Inferior parietal cortex (tissue), 1 donor: ENCODE results near the gene RPL37A.
"Not testable (repeated sequence)": the region's sequence is repeated elsewhere in the genome, so short reads cannot be mapped to it uniquely, and the experiment has no call there.

Source experiments
- DNase-seq: peaks from one replicate; pipeline ENCODE4 v3.0.0-alpha.2; 2016; ENCODE audit errors: extremely low spot score

Gene RPL37A

GRCh38 chr2:216517447-216518225 lies 19.0 kb downstream of the RPL37A start:
- DNase-seq = no peak

DNA sequence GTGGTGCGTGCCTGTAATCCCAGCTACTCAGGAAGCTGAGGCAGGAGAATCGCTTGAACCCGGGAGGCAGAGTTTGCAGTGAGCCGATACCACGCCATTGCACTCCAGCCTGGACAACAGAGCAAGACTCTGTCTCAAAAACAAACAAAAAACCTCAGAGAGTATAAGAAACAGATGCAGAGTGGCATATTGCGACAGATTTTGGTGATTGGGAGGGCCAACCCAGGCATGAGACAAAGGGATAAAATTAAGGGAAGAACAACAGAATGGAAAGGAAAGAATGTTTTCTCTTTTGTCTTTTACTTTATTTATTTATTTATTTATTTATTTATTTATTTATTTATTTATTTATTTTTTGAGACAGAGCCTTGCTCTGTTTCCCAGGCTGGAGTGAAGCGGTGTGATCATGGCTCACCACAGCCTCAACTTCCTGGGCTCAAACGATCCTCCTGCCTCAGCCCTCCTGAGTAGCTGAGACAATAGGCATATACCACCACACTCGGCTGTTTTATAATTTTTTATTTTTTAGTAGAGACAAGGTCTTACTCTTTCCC lies 20.0 kb downstream of the RPL37A start:
- DNase-seq = not testable (repeated sequence)

DNA sequence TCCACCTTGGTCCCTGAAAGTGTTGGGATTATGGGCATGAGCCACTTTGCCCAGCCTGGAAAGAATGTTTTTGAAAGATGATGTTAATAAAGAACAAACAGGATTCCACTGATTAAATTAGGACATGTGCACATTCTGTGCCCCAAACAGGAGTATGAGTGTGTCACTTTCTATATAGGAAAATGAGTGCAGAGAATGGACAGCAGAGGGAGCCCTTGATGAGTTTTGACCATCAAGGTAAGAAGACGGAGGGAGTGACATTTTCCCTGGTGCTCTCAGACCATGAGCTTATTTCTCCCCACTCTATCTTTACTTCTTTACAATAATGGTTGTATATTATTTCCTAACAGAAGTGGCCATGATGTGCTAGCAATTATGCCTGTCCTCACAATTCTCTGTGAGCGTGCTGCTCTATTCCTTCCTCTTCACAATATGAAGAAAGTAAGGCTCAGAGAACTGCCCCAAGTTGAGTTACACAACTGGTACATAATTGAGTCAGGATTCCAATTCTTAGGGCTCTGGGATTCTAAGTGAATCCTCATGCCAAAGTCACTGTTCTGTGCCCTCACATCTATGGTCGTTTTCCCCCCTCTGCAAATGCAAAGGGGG lies 20.6 kb downstream of the RPL37A start:
- DNase-seq = peak; percentile 86

- DNase-seq = no peak
Observed at GRCh38 chr2:216520112-216520511, 21.5 kb downstream of the RPL37A start.

- DNase-seq = no peak
Observed at GRCh38 chr2:216522892-216523502, 24.4 kb downstream of the RPL37A start.

GRCh38 chr2:216525972-216526371 lies 27.3 kb downstream of the RPL37A start:
- DNase-seq = no peak

DNA sequence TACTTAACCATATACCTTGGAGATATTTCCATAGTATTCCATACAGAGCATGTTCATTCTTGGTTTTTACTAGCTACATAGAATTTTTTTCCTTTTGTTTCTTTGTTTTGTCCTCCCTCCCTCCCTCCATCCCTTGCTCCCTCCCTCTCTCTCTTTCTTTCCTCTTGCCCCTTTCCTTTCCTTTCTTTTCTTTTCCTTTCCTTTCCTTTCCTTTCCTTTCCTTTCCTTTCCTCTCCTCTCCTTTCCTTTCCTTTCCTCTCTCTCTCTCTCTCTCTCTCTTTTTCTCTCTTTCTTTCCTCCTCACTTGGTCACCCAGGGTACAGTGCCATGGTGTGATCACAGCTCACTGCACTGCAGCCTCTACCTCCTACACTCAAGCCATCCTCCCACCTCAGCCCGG lies 28.3 kb downstream of the RPL37A start:
- no peak for DNase-seq

GRCh38 chr2:216527600-216527999 lies 29.0 kb downstream of the RPL37A start:
- DNase-seq = no peak

DNA sequence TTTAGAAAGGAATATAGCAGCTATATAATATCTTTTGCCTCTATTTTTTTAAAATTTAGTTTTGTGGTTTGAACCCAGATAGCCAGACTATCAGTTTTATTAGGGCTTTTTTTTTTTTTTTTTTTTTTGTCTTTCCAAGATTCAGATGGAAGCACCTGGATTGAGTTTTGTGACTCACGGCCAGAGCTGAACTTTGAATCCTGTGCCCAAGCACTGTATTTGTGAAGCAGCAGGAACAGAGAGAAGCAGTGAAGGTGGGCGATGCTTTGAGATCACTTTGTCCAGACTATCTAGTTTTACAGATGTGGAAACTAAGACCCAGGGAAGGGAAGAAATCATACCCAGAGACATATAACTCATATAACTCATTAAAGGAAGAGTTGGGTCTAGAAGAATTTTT lies 33.9 kb downstream of the RPL37A start:
- DNase-seq = no peak

GRCh38 chr2:216533609-216534008 lies 35.0 kb downstream of the RPL37A start:
- no peak for DNase-seq

DNA sequence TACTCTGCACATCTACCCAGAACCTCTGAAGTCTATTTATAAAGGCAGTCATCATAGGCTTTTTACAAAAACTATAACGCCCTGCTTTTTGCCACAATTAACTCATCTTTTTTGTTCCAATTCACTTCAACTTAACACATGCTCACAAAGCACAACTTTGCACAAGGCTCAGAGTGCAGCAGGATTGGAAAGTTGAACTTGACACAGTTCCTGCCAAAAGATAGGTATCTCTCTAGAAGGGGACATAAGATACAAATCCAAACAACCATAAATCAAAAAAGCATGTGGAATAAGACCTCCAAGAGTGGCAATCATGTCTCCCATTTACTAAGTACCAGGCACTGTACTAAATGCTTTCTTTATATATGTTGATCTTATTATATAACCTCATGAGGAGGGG lies 36.2 kb downstream of the RPL37A start:
- DNase-seq = no peak

GRCh38 chr2:216535454-216535995 lies 36.9 kb downstream of the RPL37A start:
- DNase-seq = no peak

GRCh38 chr2:216536734-216537210 lies 38.1 kb downstream of the RPL37A start:
- DNase-seq = no peak

GRCh38 chr2:216537366-216537765 lies 38.7 kb downstream of the RPL37A start:
- DNase-seq = no peak

- no peak for DNase-seq
Observed at GRCh38 chr2:216538538-216538937, 39.9 kb downstream of the RPL37A start.

- DNase-seq = no peak
Observed at GRCh38 chr2:216539120-216539519, 40.5 kb downstream of the RPL37A start.

DNA sequence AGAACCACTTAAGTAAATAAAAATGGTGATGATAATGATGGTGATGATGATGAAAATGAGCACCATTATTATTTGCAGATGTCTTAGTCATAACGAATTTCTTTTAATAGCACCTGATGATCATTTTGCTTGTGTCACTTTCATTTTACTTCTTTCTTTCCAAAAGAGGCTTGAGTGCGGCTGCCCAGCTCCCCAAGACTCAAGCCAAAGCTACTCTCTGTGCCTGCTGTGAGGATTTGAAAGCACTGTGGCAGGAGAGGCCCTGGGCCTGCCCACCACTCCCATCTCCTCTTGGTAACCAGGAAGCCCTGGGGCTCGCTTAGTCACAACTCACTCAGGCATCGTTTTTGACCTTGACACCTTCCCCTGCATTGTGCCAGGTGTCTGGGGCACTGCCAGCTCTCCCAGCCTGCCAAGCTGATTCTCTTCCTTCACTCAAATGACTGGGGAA lies 41.2 kb downstream of the RPL37A start:
- DNase-seq = no peak

DNA sequence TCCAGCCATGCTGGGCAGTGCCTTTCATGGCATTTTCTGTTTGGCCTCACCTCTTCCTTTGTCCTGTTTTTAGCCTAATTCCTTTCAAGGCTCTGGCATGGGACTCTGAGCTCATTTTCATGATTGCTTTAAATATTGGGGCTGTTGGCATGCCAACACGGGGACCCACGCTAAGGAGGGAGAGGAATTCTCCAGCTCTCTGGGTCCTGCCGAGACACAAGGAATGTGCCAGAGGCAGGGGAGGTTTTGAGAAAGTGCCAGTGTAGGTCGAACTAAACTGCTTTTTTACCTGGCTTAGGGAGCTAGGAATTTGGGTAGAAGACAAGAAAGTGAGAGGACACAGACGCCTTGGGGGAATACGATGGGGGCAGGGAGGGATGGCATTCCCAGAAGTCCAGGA lies 42.3 kb downstream of the RPL37A start:
- no peak for DNase-seq

DNA sequence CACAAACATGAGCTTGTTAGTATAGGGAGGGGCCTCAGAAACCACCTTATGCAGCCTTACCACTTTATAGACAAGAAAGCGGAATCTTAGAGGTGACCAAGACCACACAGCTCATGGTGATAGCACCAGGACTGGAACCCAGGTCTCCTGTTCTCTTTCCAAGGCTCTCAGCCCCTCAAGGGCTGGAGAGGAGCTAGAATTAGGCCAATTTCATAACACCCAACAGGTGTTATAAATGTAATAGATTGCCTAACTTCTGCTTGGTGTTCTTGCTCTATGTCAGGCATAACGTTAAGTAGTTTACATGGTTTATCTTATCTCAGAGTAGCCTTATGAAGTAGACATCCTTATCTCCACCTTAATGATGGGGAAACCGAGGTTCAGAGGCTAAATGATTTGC lies 42.9 kb downstream of the RPL37A start:
- no peak for DNase-seq

DNA sequence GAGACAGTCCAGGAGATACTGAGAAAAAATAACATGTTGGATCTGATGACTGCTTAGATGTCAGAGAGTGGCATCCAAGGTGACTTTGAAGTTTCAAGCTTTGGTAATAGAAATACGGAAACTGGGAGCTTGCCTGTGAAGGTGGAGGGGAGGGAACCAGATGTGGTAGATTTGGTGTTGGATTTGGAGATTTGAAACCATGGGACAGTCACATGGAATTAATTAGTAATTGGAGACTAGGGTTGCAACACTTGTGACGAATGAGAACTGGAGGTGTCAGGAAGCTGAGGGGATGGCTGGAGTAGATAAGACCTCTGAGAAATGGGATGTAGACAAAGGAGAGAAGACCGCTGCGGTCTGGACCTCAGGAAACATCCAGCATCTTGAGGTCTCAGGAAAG lies 46.7 kb downstream of the RPL37A start:
- DNase-seq = no peak

DNA sequence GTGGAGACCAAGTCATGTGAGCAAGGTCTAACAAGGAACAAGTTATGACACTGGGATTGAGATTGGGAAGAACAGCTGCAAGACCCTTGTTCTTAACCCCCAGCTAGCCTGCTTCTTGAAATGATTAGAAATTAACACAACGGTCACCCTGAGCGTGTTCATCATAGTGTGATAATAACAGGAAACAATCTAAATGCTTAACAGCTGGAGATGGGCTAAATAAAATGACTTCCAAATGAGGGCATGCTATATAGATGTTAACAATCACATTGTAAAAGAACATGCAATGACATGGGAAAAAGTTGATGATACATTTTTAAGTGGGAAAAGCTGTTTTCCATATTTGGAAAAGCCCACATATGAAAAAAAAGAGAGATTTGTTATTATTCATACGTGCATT lies 47.6 kb downstream of the RPL37A start:
- DNase-seq = no peak
